Measurements from ENCODE around the gene RAB20.
A peak's percentile ranks its signal among the peaks of the same experiment; 100 is the strongest.

Gene RAB20

DNA sequence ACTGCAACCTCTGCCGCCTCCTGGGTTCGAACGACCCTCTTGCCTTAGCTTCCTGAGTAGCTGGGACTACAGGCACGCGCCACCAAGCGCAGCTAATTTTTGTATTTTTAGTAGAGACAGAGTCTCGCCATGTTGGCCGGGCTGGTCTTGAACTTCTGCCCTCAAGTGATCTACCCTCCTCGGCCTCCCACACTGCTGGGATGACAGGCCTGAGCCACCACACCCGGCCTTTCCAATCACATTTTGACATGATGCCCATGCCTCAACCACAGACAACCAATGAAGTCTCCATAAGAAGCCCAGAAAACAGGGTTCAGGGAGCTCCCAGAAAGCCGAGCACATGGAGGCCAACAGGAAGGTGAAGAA is 11.7 kb downstream of the RAB20 start (continued):
- no peak for TF ChIP-seq BACH2 (CRISPR knock-in tag; IDR thresholded peaks at IDR 0.05; ENCODE audit: borderline replicate concordance)
- no peak for TF ChIP-seq GLIS3 (CRISPR knock-in tag; IDR thresholded peaks at IDR 0.05)

- TF ChIP-seq ZNF8 (CRISPR knock-in tag; IDR thresholded peaks at IDR 0.05) (no peak), CSRNP3 (CRISPR knock-in tag; IDR thresholded peaks at IDR 0.05) (no peak), TOX (CRISPR knock-in tag; IDR thresholded peaks at IDR 0.05; ENCODE audit: borderline replicate concordance) (no peak), POU6F1 (CRISPR knock-in tag; IDR thresholded peaks at IDR 0.05; ENCODE audit: borderline replicate concordance, low read depth) (no peak), ZFP30 (CRISPR knock-in tag; IDR thresholded peaks at IDR 0.05) (no peak), PATZ1 (CRISPR knock-in tag; IDR thresholded peaks at IDR 0.05; ENCODE audit: borderline replicate concordance) (no peak), ZNF70 (CRISPR knock-in tag; IDR thresholded peaks at IDR 0.05) (no peak), ESRRG (CRISPR knock-in tag; IDR thresholded peaks at IDR 0.05) (no peak), CSDC2 (CRISPR knock-in tag; IDR thresholded peaks at IDR 0.05) (no peak), ISL1 (CRISPR knock-in tag; IDR thresholded peaks at IDR 0.05) (no peak)
- ATAC-seq: no peak
Observed at GRCh38 chr13:110548891-110549794, 12.4 kb downstream of the RAB20 start.

DNA sequence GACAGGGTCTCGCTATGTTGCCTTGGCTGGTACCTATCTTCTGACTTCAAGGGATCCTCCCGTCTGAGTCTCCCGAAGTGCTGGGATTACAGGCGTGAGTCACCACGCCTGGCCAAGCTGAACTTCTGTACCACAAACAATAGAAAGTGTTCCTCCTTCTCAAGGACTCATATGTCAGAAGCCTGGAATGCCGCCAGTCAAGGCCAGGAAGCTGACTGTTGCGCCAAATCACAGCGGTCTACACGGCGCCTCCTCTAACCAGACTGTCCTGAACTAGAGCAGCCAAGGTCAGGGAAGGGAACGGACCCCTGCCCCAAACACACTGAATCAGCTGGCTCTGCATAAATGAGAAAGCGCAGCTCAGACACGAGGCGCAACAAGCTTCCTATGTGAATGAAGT is 14.6 kb downstream of the RAB20 start:
- ATAC-seq: peak; percentile 96
- TF ChIP-seq CSRNP3 (CRISPR knock-in tag; IDR thresholded peaks at IDR 0.05) (no peak), ZNF8 (CRISPR knock-in tag; IDR thresholded peaks at IDR 0.05) (no peak), ARNTL (CRISPR knock-in tag; IDR thresholded peaks at IDR 0.05; ENCODE audit: borderline replicate concordance, low read depth) (no peak), ZNF70 (CRISPR knock-in tag; IDR thresholded peaks at IDR 0.05) (no peak), ZC3H10 (CRISPR knock-in tag; IDR thresholded peaks at IDR 0.05) (no peak), BACH2 (CRISPR knock-in tag; IDR thresholded peaks at IDR 0.05; ENCODE audit: borderline replicate concordance) (no peak), PATZ1 (CRISPR knock-in tag; IDR thresholded peaks at IDR 0.05; ENCODE audit: borderline replicate concordance) (no peak), ISL1 (CRISPR knock-in tag; IDR thresholded peaks at IDR 0.05) (no peak), TOX (CRISPR knock-in tag; IDR thresholded peaks at IDR 0.05; ENCODE audit: borderline replicate concordance) (no peak)

- ATAC-seq: no peak
Observed at GRCh38 chr13:110546378-110546777, 15.1 kb downstream of the RAB20 start.

More at GRCh38 chr13:110546378-110546777, 15.1 kb downstream of the RAB20 start:
- TF ChIP-seq CSRNP3 (CRISPR knock-in tag; IDR thresholded peaks at IDR 0.05): no peak
